Mucosa of gallbladder (tissue), 1 donor: ENCODE data around the gene SNCA. TPM values are rescaled to one million over a fixed set of nuclear protein-coding genes. Genes with fewer than 3 reads are reported as not detected.

Source experiments
- DNase-seq: peaks from one replicate; pipeline ENCODE4 v3.0.0-alpha.2; 2020; ENCODE audit warnings: low spot score
- total RNA-seq: library from RNA; stranded (reverse); gene quantifications from one replicate; pipeline ENCODE4 v1.2.1, GENCODE V29; 2021
- donor health status: DM: no; HTN: no; CAD: no.

Gene SNCA
- total RNA-seq, 1 donor from 2014 or later: 6.1 TPM

DNA sequence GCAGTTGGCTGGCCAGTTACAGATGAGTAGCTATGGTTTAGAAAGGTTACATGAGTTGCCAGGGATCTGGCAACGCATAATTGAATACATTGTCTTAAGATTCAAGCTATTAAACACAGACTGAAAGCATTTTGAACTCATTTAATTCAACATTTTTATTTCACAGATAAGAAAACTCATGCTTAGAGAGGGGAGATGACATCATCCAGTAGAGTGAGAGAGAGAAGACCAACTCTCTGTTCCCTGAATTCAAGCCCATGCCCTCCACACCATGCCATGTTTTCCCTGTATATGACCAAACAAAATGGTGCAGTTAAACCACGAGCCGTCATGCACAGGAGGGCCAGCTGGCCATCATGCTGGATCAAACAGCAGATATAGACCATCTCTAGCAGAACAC, 22.6 kb downstream of the SNCA start:
- DNase-seq: no peak

- no peak for DNase-seq
Measured at GRCh38 chr4:89813197-89813596, 23.8 kb downstream of the SNCA start.

DNA sequence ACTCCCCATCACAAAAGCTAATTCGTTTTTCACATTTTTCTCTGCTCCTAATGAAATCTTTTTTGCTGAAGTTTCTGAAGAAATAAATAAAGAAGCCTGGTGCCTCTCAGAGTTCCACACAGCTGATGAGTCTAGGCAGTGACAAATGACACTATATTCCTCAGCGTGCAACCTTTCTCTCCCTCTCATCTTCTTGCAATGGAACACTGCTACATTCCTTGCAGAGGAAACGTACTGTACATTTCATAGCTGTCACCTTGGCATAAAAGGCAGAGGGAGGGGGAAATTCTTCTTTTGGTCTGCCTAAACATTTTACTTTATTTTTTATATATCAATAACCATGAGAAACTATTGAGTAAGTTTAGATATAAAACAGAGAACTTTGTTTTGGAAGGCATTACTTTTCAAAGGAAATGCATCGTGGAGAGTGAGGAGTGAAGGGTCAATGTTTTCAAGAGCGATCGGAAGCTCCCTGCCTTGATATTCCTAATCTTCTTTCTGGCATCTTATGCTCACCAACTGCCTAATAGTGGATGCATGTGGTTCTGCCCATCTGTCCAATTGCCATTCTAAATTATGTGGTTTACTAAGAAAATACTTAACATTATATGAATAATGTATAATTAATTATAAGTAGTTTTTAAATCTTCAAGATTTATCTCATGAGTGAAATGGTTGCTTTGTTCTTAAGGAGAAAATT, 29.4 kb downstream of the SNCA start:
- no peak for DNase-seq

GRCh38 chr4:89805297-89805696, 31.7 kb downstream of the SNCA start:
- no peak for DNase-seq

DNA sequence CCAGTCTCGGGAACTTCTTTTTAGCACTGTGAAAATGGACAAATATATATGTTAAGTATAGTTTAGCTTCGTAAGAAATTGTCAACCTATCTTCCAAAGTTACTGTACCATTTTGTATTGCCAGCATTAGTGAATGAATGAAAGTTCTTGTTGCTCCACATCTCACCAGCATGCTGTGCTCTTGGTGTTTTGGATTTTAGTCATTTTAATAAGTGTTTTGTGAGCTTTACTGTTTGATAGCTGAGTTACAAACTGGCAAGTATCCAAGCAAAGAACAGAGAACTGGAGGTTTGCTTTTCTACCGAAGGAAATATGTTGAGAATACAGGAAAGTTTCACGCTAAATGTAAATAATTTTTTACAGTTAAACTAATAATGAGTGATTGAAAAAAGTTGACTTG, 33.0 kb downstream of the SNCA start:
- no peak for DNase-seq

- no peak for DNase-seq
Measured at GRCh38 chr4:89803036-89803435, 33.9 kb downstream of the SNCA start.

DNA sequence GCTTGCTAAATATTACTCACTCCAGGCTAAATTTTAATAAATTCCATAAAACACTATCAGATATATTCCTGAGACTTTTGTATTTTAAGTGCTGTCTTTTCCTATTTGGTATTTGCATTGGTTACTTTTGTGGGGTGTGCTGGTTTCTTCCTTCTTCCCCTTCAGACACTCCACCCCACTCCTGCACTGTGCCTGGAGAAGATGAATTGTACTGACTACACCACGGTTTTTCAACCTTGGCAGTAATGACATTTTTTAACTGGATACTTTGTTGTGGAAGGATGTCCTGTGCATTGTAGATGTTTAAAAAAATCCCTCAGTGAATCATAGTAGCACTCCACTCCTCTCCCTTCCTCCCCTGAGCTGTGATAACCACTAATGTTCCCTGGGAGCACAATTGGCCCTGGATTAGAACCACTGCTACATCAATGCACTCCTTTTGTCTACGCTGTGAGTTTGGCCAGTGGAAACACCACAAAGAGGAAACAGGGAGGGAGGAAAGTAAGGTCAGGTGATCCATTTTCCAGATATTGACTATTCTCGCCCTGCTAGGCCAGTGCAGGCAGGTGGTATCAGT, 36.3 kb downstream of the SNCA start:
- no peak for DNase-seq

- DNase-seq: no peak
Measured at GRCh38 chr4:89800012-89800516, 36.9 kb downstream of the SNCA start.

DNA sequence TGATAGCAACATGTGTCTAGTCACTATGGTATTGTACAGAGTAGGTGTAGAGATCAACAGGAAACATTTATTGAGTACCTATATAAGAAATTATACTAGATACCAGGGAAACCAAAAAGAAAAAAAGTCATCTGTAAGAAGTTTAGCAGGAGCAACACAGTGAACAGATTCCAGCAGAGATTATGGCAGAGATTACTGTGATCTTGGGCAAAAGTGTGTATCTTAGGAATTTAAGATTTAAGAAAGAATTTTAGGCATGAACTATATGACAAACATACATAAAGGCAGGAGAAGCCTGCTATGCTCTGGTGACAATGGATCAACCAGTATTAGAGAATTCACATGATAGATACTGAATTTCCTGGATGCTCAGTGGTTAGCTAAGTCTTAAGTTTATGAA, 37.9 kb downstream of the SNCA start:
- no peak for DNase-seq

DNA sequence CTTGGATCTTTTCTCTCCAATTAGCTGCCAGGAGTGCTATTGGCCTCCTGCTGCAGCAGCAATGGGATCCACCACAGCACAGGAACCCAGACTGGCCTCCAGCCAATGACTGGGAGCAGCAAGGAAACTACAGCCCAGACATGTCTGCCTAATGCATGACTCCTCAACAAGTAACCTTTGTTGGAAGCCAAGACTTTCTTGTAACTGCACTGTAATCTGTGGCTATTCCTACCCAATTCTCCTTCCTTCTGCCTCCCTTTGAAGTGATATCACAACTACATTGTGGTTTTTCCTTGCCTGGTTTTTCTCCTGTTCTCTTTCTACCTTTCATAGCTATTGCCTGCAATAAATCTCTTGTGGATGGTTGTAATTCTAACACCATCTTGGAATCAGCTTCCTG, 39.8 kb downstream of the SNCA start:
- DNase-seq: no peak

- DNase-seq: no peak
Measured at GRCh38 chr4:89788206-89789072, 48.5 kb downstream of the SNCA start.

GRCh38 chr4:89784686-89785231, 52.2 kb downstream of the SNCA start:
- no peak for DNase-seq

DNA sequence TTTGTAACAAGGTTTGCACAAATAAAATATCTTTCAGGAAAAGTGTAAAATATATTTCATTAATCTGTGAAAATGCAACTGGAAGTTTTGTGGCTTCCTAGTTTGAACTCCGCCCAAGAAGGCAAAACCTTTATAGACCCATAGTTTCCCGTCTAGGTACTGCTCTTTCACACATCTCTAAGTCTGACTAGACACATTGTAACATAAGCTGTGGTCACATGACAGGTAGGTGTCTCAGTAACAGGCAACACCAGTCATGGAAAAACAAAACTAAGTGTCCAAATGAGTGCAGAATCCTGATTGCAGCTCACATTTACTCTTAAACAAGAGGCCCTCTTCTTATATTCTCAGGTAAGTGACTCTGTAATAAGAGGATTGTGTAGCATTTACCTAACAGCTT, 55.6 kb downstream of the SNCA start:
- no peak for DNase-seq

DNA sequence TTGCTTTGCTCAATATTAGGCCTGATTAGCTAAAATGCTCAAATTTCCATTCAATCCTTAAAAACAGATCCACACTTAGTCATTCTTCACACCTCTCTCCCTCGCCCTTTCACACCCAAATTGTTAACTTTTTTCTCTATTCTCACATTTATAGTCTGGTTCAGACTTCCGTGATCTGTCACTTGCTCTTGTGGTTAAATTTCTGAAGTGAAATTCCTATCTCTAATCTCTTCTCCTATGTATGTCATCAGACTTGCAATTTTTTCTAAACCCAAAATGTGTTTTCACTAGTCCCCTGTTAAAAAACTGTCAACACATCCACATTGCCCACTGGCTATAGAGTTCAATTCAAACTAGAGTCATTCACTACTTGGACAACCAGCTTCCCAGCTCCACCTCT, 63.2 kb downstream of the SNCA start:
- no peak for DNase-seq

GRCh38 chr4:89769856-89770255, 67.1 kb downstream of the SNCA start:
- no peak for DNase-seq

GRCh38 chr4:89767924-89768323, 69.0 kb downstream of the SNCA start:
- DNase-seq: no peak

DNA sequence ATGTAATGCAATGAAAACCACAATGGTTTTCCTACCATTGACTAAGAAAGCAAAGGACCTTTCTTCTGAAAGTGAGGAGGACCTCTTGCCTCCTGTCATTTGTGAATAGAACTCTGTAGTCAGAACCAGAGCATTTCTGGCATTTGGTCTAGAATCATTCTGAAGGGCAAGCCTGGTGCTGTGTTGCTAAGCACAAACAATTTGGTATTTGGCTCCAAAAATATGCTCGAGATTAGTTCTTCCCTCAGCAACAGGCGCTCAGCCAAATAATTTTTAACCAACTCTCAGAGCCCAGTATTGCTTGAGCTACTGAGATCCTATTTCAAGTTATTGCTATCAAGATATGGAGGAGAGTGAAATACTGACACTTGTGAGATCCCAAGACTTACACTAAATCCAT, 71.0 kb downstream of the SNCA start:
- no peak for DNase-seq

DNA sequence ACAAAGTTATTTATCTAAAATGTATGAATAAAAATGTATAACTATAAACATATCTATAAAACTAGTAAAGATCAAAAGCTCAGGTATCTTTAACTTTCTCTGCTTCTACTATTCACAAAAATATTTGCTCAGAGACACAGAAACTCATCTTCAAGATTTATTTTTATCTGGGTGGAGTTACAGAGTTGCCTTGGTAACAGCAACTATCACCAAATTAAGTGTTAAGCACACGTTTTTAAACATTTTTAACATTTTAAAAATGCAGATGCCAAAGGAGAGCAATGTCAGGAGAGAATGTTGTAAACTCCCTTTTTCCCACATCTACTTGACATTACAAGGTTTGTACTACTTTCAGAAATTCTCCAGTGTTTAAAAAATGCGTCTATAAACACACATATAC, 71.4 kb downstream of the SNCA start:
- no peak for DNase-seq

- DNase-seq: no peak
Measured at GRCh38 chr4:89762311-89762710, 74.7 kb downstream of the SNCA start.

DNA sequence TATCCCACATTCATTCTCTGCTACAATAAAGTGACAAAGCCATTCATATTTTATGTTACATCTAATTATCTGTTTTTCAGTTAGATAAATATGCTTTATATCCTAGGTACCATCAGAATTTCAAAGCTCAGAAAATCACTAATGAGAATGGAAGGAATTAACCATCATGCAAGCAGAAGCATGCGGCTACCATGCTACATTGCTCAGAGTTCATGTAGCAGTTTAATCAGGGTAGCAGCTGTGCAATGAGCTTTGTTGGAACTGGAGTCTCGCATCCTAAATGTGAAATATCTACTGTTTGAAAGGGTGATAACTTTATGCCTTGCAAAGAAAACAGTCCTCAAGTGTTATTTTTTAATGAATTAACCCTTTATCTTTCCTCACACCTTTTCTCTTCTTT, 77.5 kb downstream of the SNCA start:
- no peak for DNase-seq

GRCh38 chr4:89757154-89757719, 79.7 kb downstream of the SNCA start:
- DNase-seq: no peak

GRCh38 chr4:89755220-89755619, 81.7 kb downstream of the SNCA start:
- no peak for DNase-seq
